Cerebellar cortex (tissue), 1 donor: ENCODE measurements around the gene LRIG1.

Experiments
- DNase-seq: peaks from one replicate; pipeline ENCODE4 v3.0.0-alpha.2; 2015; ENCODE audit warnings: low spot score

LRIG1 gene

DNA sequence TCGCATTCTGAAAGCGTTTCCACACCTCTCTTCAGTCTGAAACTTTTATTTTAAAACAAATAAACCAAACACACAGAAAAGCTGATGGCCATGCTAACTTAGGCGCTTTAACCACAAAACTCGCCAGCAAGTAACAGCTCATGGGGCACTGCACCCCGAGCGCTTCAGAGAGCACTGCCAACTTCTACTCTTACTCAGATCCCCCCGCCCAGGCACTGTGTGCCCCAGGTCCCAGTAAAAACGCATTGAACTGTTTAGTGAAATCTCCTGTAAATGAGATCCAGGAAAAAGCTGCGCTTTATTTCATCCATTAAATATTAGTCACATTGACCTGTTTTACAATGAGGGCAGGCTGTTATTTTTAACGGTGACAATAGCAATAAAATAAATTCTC lies 99.7 kb downstream of the LRIG1 start:
- no peak for DNase-seq

DNA sequence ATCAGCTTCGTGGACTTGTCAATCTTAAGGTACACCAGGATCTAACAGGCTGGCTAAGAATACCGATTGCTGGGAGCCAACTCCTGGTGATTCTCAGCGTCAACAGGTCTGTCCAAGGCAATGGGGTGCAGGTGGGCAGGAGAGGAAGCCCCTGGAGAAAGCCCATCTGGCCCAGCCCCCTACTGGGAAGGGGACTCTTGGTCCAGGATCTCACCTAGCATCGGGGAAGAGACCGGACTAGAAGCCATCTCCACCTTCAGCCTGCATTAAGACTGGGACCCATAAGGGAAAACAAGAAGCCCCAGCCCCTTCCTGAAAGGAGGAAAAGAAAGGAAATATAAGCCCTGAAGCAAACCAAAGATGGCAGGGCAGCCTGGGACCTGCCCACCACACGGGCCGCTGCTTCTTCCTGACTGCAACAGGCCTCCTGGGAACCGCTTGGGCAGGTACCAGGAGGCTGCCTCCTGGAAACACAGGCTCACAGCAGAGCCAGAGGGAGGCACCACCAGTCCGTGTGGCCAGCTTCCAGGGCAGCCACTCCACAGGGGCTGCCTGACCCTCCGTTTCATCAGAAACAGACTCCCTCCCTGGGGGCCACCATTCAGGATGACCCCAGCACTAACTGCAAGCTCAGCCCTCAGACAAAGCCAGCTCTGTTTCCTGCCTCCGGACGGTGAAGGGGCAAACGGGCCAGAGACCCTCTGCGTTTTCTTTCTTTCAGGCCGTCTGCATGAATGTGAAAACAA lies 100.2 kb downstream of the LRIG1 start:
- DNase-seq, result no peak

GRCh38 chr3:66399529-66400232 lies 101.1 kb downstream of the LRIG1 start:
- no peak for DNase-seq

- peak; percentile 92 for DNase-seq
Measured at GRCh38 chr3:66398228-66399025, 102.4 kb downstream of the LRIG1 start.

- no peak for DNase-seq
Measured at GRCh38 chr3:66397745-66398144, 103.1 kb downstream of the LRIG1 start.

- DNase-seq, result no peak
Measured at GRCh38 chr3:66396888-66397287, 103.9 kb downstream of the LRIG1 start.

- DNase-seq, result no peak
Measured at GRCh38 chr3:66396161-66396760, 104.6 kb downstream of the LRIG1 start.

DNA sequence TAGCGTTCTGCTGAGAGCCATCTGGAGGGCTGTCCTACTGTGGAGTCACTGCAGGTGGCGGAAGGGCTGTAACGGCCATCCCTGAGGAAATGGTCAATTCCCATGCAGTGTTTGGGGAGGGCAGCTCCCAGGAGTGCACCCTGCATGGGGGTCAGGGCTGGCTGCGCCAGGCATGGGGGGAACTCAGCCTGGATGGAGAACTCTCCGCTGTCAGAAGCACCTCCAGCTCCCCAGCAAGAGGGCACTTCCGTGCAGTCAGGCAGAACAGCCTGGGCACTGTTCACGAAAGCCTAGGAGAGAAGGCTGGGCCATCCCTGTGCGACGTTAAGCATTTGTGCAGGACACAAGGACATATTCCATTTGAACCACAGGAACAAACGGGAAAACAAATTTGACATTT lies 105.2 kb downstream of the LRIG1 start:
- peak; percentile 54 for DNase-seq

GRCh38 chr3:66394753-66395249 lies 106.0 kb downstream of the LRIG1 start:
- peak; percentile 37 for DNase-seq

- no peak for DNase-seq
Measured at GRCh38 chr3:66394019-66394752, 106.6 kb downstream of the LRIG1 start.

- DNase-seq, result no peak
Measured at GRCh38 chr3:66393333-66394005, 107.4 kb downstream of the LRIG1 start.

GRCh38 chr3:66392966-66393332 lies 107.9 kb downstream of the LRIG1 start:
- DNase-seq, result no peak

DNA sequence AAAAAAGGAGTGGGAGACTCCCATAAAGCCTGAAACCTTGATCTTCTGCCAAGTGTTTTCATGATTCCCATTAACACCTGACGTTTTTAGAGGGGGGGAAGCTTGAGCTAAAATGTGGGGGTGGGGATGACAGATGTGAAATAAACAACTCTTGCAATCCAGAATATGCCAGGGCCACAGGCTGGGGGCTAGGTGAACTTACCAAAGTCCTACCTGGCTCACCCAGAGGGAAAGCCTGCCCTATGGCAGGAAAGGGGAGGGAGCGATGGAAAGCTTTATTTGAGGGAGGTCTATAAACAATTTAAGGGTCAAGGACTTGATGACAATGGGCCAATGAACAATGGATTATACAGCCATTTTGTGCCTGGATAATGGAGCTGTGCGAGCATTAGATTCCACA lies 108.3 kb downstream of the LRIG1 start:
- no peak for DNase-seq

- DNase-seq, result no peak
Measured at GRCh38 chr3:66390013-66390412, 110.8 kb downstream of the LRIG1 start.

DNA sequence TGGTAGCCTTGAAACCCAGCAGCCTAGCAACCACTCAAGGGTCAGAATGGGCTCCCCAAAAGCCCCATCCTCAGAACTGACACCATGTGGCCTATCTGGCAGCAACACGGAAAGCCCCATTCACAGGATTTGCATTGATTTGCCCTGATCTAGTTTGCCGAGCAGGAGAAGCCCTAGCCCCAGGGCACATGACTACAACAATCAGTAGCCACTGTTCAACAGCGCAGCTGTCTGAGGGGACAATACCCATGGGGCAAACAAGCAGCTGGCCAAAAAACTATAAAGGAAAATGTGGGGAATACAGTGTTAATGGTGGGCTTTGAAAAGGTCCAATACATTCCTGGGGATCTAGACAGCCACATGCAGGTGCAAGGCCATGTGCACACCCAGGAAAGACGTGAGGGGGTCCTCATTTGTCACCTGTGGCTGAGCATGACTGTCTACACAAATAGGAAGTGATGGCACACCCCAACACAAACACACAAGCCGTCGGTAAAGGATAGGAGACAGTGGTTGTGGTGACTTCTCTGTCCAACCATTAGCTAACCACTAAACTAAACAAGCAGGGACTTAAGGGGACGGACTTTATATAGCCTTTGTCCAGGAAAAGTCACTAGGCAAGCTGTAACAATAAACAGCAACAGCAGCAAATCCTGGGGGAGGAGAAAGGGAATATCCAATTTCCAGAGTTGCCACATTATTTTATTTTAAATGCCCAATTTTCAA lies 113.7 kb downstream of the LRIG1 start:
- no peak for DNase-seq

GRCh38 chr3:66386011-66386924 lies 114.6 kb downstream of the LRIG1 start:
- no peak for DNase-seq

GRCh38 chr3:66385066-66385465 lies 115.8 kb downstream of the LRIG1 start:
- no peak for DNase-seq

DNA sequence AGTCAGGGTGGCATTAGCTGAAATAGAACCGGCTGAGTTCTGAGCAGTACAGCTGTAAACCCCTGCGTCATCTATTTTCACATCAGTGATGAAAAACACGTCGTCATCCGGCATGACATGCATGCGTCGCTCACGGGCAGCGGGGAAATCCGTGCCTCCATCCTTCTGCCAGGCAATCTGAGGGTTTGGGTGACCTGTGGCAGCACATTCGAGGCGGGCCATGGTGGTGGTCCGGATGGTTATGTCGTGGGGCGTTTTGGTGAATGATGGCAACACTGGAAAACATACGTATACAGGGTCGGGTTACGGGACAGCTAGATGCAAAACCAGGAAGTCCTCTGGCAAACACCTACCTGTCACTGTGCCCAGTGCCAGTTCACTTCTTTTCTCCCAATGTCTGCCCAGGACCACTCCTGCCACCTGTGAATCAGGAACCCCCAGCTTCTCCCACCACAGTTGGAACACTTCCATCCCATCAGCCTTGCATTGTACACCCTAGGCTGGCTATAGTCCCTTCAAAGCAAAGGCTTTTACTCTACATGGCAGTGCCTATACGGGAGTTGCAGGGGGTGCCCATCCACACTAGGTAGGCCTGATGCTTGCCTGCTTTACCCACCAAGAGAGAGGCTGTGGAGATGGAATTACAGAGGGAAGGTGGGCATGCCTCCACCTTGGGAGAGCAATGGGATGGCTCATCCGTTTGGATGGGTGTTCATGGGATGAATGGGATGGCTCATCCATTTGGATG lies 116.7 kb downstream of the LRIG1 start:
- DNase-seq, result no peak

DNA sequence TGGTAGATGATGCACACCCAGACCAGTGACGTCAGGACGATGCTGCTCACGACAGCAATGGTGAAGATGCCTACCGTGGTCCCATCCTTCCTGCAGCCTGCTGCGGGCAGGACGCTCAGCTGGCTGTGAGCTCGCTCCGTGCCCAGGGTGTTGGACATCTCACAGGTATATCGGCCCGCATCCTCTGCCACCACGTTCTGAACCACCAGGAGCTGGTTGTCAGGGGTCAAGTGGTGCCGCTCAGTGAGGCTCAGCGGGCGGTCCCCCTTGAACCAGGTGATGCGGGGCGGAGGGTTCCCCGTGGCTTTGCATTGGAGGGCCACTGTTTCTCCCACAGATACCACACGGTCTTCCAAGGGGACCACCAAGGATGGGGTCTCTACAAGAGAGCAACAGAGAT lies 117.8 kb downstream of the LRIG1 start:
- DNase-seq, result no peak
